ENCODE data around the gene TESPA1. TPM values are rescaled to one million over a fixed set of nuclear protein-coding genes. Genes with fewer than 3 reads are reported as not detected.

The TESPA1 gene
- total RNA-seq, 1 experiment from 2014 or later, result not detected

GRCh38 chr12:54929998-54930397 lies 54.6 kb downstream of the TESPA1 start:
- intact Hi-C loops (cut with micrococcal nuclease), result no loop called here
- H4K20me1 ChIP-seq (ENCODE audit: low read length), result no peaks in the 10 kb centered on the region
- no TSS peak for BruUV-seq (replicated peaks)
- no peak overlapping the region for H3K9ac ChIP-seq (ENCODE audit: low read length)
- H3K9me2 ChIP-seq (replicated peaks; ENCODE audit: low read length), result no peaks in the 10 kb centered on the region
- H3K79me2 ChIP-seq (ENCODE audit: low read length), result no peaks in the 10 kb centered on the region
- H3K9me3 ChIP-seq (ENCODE audit: low read length), result peaks cover 7% of the 10 kb centered on the region; the same call in 1 of the 2 replicates
- H3K27me3 ChIP-seq (ENCODE audit: low read length), result no peaks in the 10 kb centered on the region
- peaks cover 4% of the 10 kb centered on the region for H3F3A ChIP-seq (ENCODE audit: low read length, unreplicated experiment)
- no peak overlapping the region for H2AFZ ChIP-seq (ENCODE audit: low read length)
- POLR2A ChIA-PET (ENCODE audit: unreplicated experiment), result no interaction called here
- TF ChIP-seq EZH2phosphoT487 (IDR thresholded peaks at IDR 0.05; ENCODE audit: borderline replicate concordance, low read length) (no peak), EZH2 (IDR thresholded peaks at IDR 0.05; ENCODE audit: low read length, unreplicated experiment) (no peak), CTCF (conservative IDR thresholded peaks at IDR 0.05; ENCODE audit: low read depth, low read length) (no peak)
- no peaks in the 10 kb centered on the region for H3K36me3 ChIP-seq (ENCODE audit: low read depth, low read length)
- DNase-seq, result no peak
- CTCF ChIA-PET, result no interaction called here
- no peak overlapping the region for H3K4me2 ChIP-seq (ENCODE audit: low read length)
- ATAC-seq, result no peak
- no peak overlapping the region for H3K4me3 ChIP-seq (ENCODE audit: low read length)
- H3K27ac ChIP-seq (ENCODE audit: low read length), result no peak overlapping the region
- H3K4me1 ChIP-seq (ENCODE audit: insufficient read depth, low read length), result peaks cover 26% of the 10 kb centered on the region

- intact Hi-C loops (cut with micrococcal nuclease), result no loop called here
- H3K9ac ChIP-seq (ENCODE audit: low read length), result no peak overlapping the region
- H3K9me2 ChIP-seq (replicated peaks; ENCODE audit: low read length), result no peaks in the 10 kb centered on the region
- BruUV-seq (replicated peaks), result no TSS peak
- no peaks in the 10 kb centered on the region for H3K79me2 ChIP-seq (ENCODE audit: low read length)
- no peak overlapping the region for H3K27ac ChIP-seq (ENCODE audit: low read length)
- CTCF ChIA-PET, result no interaction called here
- peaks cover 7% of the 10 kb centered on the region; the same call in 1 of the 2 replicates for H3K9me3 ChIP-seq (ENCODE audit: low read length)
- no peak overlapping the region for H2AFZ ChIP-seq (ENCODE audit: low read length)
- DNase-seq, result no peak
- ATAC-seq, result no peak
- H3K4me2 ChIP-seq (ENCODE audit: low read length), result no peak overlapping the region
- H3K4me1 ChIP-seq (ENCODE audit: insufficient read depth, low read length), result no peaks in the 10 kb centered on the region
- H3K4me3 ChIP-seq (ENCODE audit: low read length), result no peak overlapping the region
- H3F3A ChIP-seq (ENCODE audit: low read length, unreplicated experiment), result no peaks in the 10 kb centered on the region
- H4K20me1 ChIP-seq (ENCODE audit: low read length), result no peaks in the 10 kb centered on the region
- no peaks in the 10 kb centered on the region for H3K36me3 ChIP-seq (ENCODE audit: low read depth, low read length)
- POLR2A ChIA-PET (ENCODE audit: unreplicated experiment), result no interaction called here
- no peaks in the 10 kb centered on the region for H3K27me3 ChIP-seq (ENCODE audit: low read length)
- TF ChIP-seq CTCF (conservative IDR thresholded peaks at IDR 0.05; ENCODE audit: low read depth, low read length) (no peak), EZH2phosphoT487 (IDR thresholded peaks at IDR 0.05; ENCODE audit: borderline replicate concordance, low read length) (no peak), EZH2 (IDR thresholded peaks at IDR 0.05; ENCODE audit: low read length, unreplicated experiment) (no peak)
These were observed 58.3 kb downstream of the TESPA1 start for GRCh38 chr12:54926246-54926645.

DNA sequence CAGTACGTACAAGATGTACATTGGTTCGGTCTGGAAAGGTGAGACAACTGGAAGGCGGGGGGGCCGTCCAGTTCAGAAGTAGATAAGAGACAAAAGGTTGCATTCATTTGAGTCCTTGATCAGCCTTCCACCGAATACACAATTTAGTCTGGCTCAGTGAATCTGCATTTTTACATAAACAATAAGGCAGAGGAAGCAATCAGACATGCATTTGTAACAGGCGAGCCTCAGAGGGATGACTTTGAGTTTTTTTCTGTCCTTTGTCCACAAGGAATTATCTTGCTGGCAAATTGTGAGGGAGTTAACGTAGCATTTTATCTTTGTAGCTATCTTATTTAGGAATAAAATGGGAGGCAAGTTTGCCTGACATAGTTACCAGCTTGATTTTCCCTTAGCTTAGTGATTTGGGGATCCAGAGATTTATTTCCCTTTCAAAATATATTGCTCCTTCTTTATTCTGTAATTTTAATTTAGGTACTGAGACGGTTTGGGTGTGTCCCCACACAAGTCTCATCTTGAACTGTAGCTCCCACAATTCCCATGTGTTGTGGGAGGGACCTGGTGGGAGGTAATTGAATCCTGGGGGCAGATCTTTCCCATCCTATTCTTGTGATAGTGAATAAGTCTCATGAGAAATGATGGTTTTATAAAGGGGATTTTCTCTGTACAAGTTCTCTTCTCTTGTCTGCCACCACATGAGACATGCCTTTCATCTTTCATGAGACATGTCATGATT lies 59.4 kb downstream of the TESPA1 start:
- Histone ChIP-seq H3K4me2 (ENCODE audit: low read length) (no peak overlapping the region), H3K9me2 (replicated peaks; ENCODE audit: low read length) (no peaks in the 10 kb centered on the region), H3K27ac (ENCODE audit: low read length) (no peak overlapping the region), H4K20me1 (ENCODE audit: low read length) (no peaks in the 10 kb centered on the region), H3K9me3 (ENCODE audit: low read length) (peaks cover 7% of the 10 kb centered on the region; the same call in 1 of the 2 replicates), H2AFZ (ENCODE audit: low read length) (no peak overlapping the region), H3K9ac (ENCODE audit: low read length) (no peak overlapping the region), H3K4me1 (ENCODE audit: insufficient read depth, low read length) (no peaks in the 10 kb centered on the region), H3F3A (ENCODE audit: low read length, unreplicated experiment) (no peaks in the 10 kb centered on the region), H3K27me3 (ENCODE audit: low read length) (no peaks in the 10 kb centered on the region), H3K79me2 (ENCODE audit: low read length) (no peaks in the 10 kb centered on the region), H3K4me3 (ENCODE audit: low read length) (no peak overlapping the region), H3K36me3 (ENCODE audit: low read depth, low read length) (no peaks in the 10 kb centered on the region)
- no peak for DNase-seq
- TF ChIP-seq EZH2 (IDR thresholded peaks at IDR 0.05; ENCODE audit: low read length, unreplicated experiment) (no peak), EZH2phosphoT487 (IDR thresholded peaks at IDR 0.05; ENCODE audit: borderline replicate concordance, low read length) (no peak), CTCF (conservative IDR thresholded peaks at IDR 0.05; ENCODE audit: low read depth, low read length) (no peak)
- ATAC-seq, result no peak
- ChIA-PET CTCF (no interaction called here), POLR2A (ENCODE audit: unreplicated experiment) (no interaction called here)
- BruUV-seq (replicated peaks), result no TSS peak
- intact Hi-C loops (cut with micrococcal nuclease), result no loop called here
